GM12878 (cell line): ENCODE data around the gene COL4A1. TPM values are rescaled to one million over a fixed set of nuclear protein-coding genes. Genes with fewer than 3 reads are reported as not detected.

Source experiments
- ATAC-seq: fragments of 200-7000 bp; cut with Tn5 transposase; 3 replicates; pipeline ENCODE4 v1.9.1; 2020; ENCODE audit warnings: mild to moderate bottlenecking, moderate library complexity
- BruUV-seq: library from RNA; stranded (reverse); fragments of 400-500 nt; replicated peaks from 2 replicates; lab custom pipeline; 2021; lab: Mats Ljungman, UMichigan
- CTCF ChIA-PET: fragments of 300-600 bp; sonication (Branson Sonifier 250); formaldehyde crosslinking; extraction: SDS; loops from one replicate; lab custom pipeline; 2021; ENCODE audit warnings: inconsistent platforms; lab: Yijun Ruan, JAX
- POLR2A ChIA-PET: fragments of 350-600 bp; formaldehyde crosslinking; extraction: SDS; loops from one replicate; lab custom pipeline; 2021; ENCODE audit warnings: inconsistent platforms; lab: Charles Lee
- RAD21 ChIA-PET: fragments of 300-600 bp; sonication (Branson Sonifier 250); formaldehyde crosslinking; loops from one replicate; lab custom pipeline; 2023; ENCODE audit warnings: antibody characterized with exemption; ENCODE audit not compliant: unreplicated experiment; lab: Charles Lee
- SMC1A ChIA-PET: fragments of 300-600 bp; sonication (Branson Sonifier 250); formaldehyde crosslinking; loops from one replicate; lab custom pipeline; 2023; ENCODE audit not compliant: unreplicated experiment, uncharacterized antibody; lab: Charles Lee
- DNase-seq: peaks from one replicate; pipeline ENCODE4 v3.0.0-alpha.2; 2011; ENCODE audit warnings: low read depth, low spot score
- FAIRE-seq: peaks from 3 replicates; lab custom pipeline; 2011; peaks lifted over from hg19 to GRCh38; lab: Jason Lieb, UNC
- H2AFZ ChIP-seq: 2 replicates; pipeline ENCODE4 v1.6.0; 2011; ENCODE audit warnings: low read depth, low read length, control low read depth; ENCODE audit not compliant: control insufficient read depth
- H3K27ac ChIP-seq: 2 replicates; pipeline ENCODE4 v1.5.1; 2011; ENCODE audit warnings: control low read depth; ENCODE audit not compliant: control insufficient read depth, insufficient read depth
- H3K27me3 ChIP-seq, 2 experiments: replicated peaks in 1 of 2; 2 replicates each; pipeline versions ENCODE4 v1.6.0 to v1.6.1; 2011; ENCODE audit warnings: low read length in 1 of 2; ENCODE audit not compliant: control insufficient read depth in 2 of 2, insufficient read depth in 2 of 2
- H3K36me3 ChIP-seq, 2 experiments: 2 replicates each; pipeline ENCODE4 v1.5.1; 2011; ENCODE audit warnings: low read length in 1 of 2; ENCODE audit not compliant: control insufficient read depth in 2 of 2, insufficient read depth in 2 of 2
- H3K4me1 ChIP-seq: 2 replicates; pipeline ENCODE4 v1.6.1; 2011; ENCODE audit warnings: mild to moderate bottlenecking, low read length, moderate library complexity, mixed read lengths; ENCODE audit not compliant: control insufficient read depth, insufficient read depth
- H3K4me2 ChIP-seq: 2 replicates; pipeline ENCODE4 v1.6.0; 2011; ENCODE audit warnings: control low read depth; ENCODE audit not compliant: control insufficient read depth, insufficient read depth
- H3K4me3 ChIP-seq: fragments of 200-600 bp; sonication (generic); 2 replicates; pipeline ENCODE4 v1.5.1; 2016
- H3K79me2 ChIP-seq: 2 replicates; pipeline ENCODE4 v1.6.0; 2011; ENCODE audit warnings: low read length; ENCODE audit not compliant: control insufficient read depth, insufficient read depth
- H3K9ac ChIP-seq: 2 replicates; pipeline ENCODE4 v1.8.0; 2011; ENCODE audit warnings: low read length, control low read depth, mixed read lengths; ENCODE audit not compliant: control insufficient read depth, insufficient read depth
- H3K9me3 ChIP-seq: replicated peaks from 3 replicates; pipeline ENCODE4 v1.5.1; 2011; ENCODE audit warnings: mild to moderate bottlenecking, low read length; ENCODE audit not compliant: control insufficient read depth, insufficient read depth
- H4K20me1 ChIP-seq: 2 replicates; pipeline ENCODE4 v1.6.0; 2011; ENCODE audit not compliant: control insufficient read depth, insufficient read depth
- BCL11A ChIP-seq: IDR thresholded peaks from 2 replicates; pipeline ENCODE4 v1.6.1; 2011; ENCODE audit warnings: low read depth, low read length
- BRCA1 ChIP-seq: IDR thresholded peaks from 2 replicates; pipeline ENCODE4 v1.6.1; 2011; ENCODE audit warnings: low read depth, low read length, improper control_type of control experiment
- CEBPB ChIP-seq, 2 experiments: fragments of 150-350 bp in 1 of 2; IDR thresholded peaks; 2 replicates each; pipeline ENCODE4 v1.6.1; 2012 to 2014; ENCODE audit warnings: low read depth in 2 of 2, low read length in 2 of 2, borderline replicate concordance in 1 of 2, inconsistent platforms in 1 of 2
- GABPA ChIP-seq: IDR thresholded peaks from 2 replicates; pipeline ENCODE4 v1.6.1; 2014; ENCODE audit warnings: antibody characterized with exemption, low read depth, mild to moderate bottlenecking, inconsistent platforms
- RCOR1 ChIP-seq: conservative IDR thresholded peaks from 2 replicates; pipeline ENCODE4 v1.6.1; 2012; ENCODE audit warnings: low read depth, low read length, improper control_type of control experiment
- REST ChIP-seq: IDR thresholded peaks from 2 replicates; pipeline ENCODE4 v1.6.1; 2012; ENCODE audit warnings: mild to moderate bottlenecking, low read depth, low read length
- TCF3 ChIP-seq: IDR thresholded peaks from 2 replicates; pipeline ENCODE4 v1.6.1; 2012; ENCODE audit warnings: low read depth, mild to moderate bottlenecking, low read length, borderline replicate concordance; ENCODE audit not compliant: insufficient read depth
- ZNF622 ChIP-seq: fragments of 450-650 bp; IDR thresholded peaks from 2 replicates; pipeline ENCODE4 v1.6.1; 2017; ENCODE audit warnings: mild to moderate bottlenecking, inconsistent platforms
- ZNF687 ChIP-seq: fragments of 450-650 bp; IDR thresholded peaks from 2 replicates; pipeline ENCODE4 v1.6.1; 2017; ENCODE audit warnings: mild to moderate bottlenecking, moderate library complexity
- WGBS: methylation state at CpG from one replicate; pipeline ENCODE4 v1.1.6; 2016; ENCODE audit warnings: low lambda C conversion rate; ENCODE audit not compliant: insufficient replicate concordance, insufficient coverage; ENCODE audit errors: missing lambda C conversion rate; 5-methylcytosine and 5-hydroxymethylcytosine counted together
- in situ Hi-C: fragments of 300-500 bp; cut with MboI; formaldehyde crosslinking; loops from 9 replicates; pipeline ENCODE4 v1.14.3; 2018; ENCODE audit warnings: mixed read lengths
- intact Hi-C: fragments of 100-400 bp; cut with micrococcal nuclease; formaldehyde crosslinking; loops from one replicate; pipeline ENCODE4 v1.14.2; 2022; ENCODE audit not compliant: unreplicated experiment
- polyA plus RNA-seq, 11 experiments: library from polyadenylated mRNA; depleted of rRNA in 4 of 11; unstranded in 6 of 11; stranded (reverse) in 5 of 11; fragments of >200 nt; fragmentation: Nextera tagmentation in 4 of 11; fragmentation: Illumina TruSeq in 1 of 11; extraction: Ambion mirVana in 4 of 11; extraction: Trizol in 1 of 11; gene quantifications; 1 replicate in 1 of 11; 2 replicates in 10 of 11; pipeline versions ENCODE4 v1.2.1 to v1.2.3, GENCODE V29; 2011 to 2016; ENCODE audit warnings: inconsistent platforms in 2 of 11, missing spikeins in 2 of 11, low read depth in 1 of 11
- total RNA-seq, 4 experiments: library from RNA; depleted of rRNA in 3 of 4; stranded (reverse); fragments of >200 nt in 3 of 4; fragmentation: Illumina TruSeq in 1 of 4; extraction: Trizol in 1 of 4; gene quantifications; 2 replicates each; pipeline versions ENCODE4 v1.2.1 to v1.2.3, GENCODE V29; 2013 to 2021

The COL4A1 gene
- total and polyA plus RNA-seq, 10 of the 15 experiments (the other 5 are each of a cell fraction or from before 2014, with no cell fraction given) = 0.07 to 0.31 (median 0.13) TPM; not detected in 6

- CTCF ChIA-PET = interaction anchor here (0.7 kb wide), 1 partner anchor 645 kb away, joined by 3 read pairs; no protein-coding TSS in a partner anchor
- no TSS peak for BruUV-seq
- no peak overlapping the region for H2AFZ ChIP-seq
- TF ChIP-seq RCOR1 (no peak), ZNF622 (no peak), CEBPB (IDR thresholded peaks at IDR 0.05; ENCODE audit: borderline replicate concordance in 1 of 2, low read depth in 2 of 2, low read length in 2 of 2) (no peak)
- TF ChIP-seq, all 136 proteins: peak for 0
- H3K79me2 ChIP-seq = no peaks in the 10 kb centered on the region
- no peak for ATAC-seq
- H3K9me3 ChIP-seq = no peaks in the 10 kb centered on the region; the same call in 2 of the 3 replicates
- H3K27me3 ChIP-seq = no peaks in the 10 kb centered on the region; a peak in 1 of 4 replicates
- H3K4me3 ChIP-seq = no peak overlapping the region
- SMC1A ChIA-PET = no interaction called here
- H3K4me2 ChIP-seq = no peak overlapping the region
- POLR2A ChIA-PET = interaction anchor here (1.0 kb wide), 1 partner anchor 16 kb away, joined by 3 read pairs; no protein-coding TSS in a partner anchor
- no peaks in the 10 kb centered on the region for H3K4me1 ChIP-seq
- RAD21 ChIA-PET = no interaction called here
- no peak overlapping the region for H3K9ac ChIP-seq
- in situ Hi-C loops (no loop called here), intact Hi-C loops (no loop called here)
- DNase-seq = no peak
- FAIRE-seq = no peak
- no peak overlapping the region for H3K27ac ChIP-seq
- H3K36me3 ChIP-seq = no peaks in the 10 kb centered on the region
- H4K20me1 ChIP-seq = no peaks in the 10 kb centered on the region
Observed at GRCh38 chr13:110173247-110173818, 133.6 kb downstream of the COL4A1 start.

GRCh38 chr13:110170882-110171281, 136.1 kb downstream of the COL4A1 start:
- Histone ChIP-seq H3K79me2 (no peaks in the 10 kb centered on the region), H3K4me1 (no peaks in the 10 kb centered on the region), H3K27me3 (no peaks in the 10 kb centered on the region; a peak in 1 of 4 replicates), H4K20me1 (no peaks in the 10 kb centered on the region), H3K4me3 (no peak overlapping the region), H3K27ac (no peak overlapping the region), H2AFZ (no peak overlapping the region), H3K9ac (no peak overlapping the region), H3K36me3 (no peaks in the 10 kb centered on the region), H3K9me3 (no peaks in the 10 kb centered on the region; the same call in 2 of the 3 replicates), H3K4me2 (no peak overlapping the region)
- BruUV-seq = no TSS peak
- SMC1A ChIA-PET = no interaction called here
- CTCF ChIA-PET = no interaction called here
- intact Hi-C loops (no loop called here), in situ Hi-C loops (no loop called here)
- FAIRE-seq (no peak), DNase-seq (no peak), ATAC-seq (no peak)
- POLR2A ChIA-PET = no interaction called here
- WGBS = 19% methylated on average over 9 of the region's 9 CpGs
- RAD21 ChIA-PET = no interaction called here
- TF ChIP-seq BRCA1 (no peak), GABPA (no peak), BCL11A (no peak), ZNF687 (no peak), REST (no peak), TCF3 (no peak)
